Stimulated activated CD4-positive, alpha-beta T cell treated with anti-CD3 and anti-CD28 coated beads, Interleukin-12 subunit alpha, Interleukin-12 subunit beta, amount 100 ng/mL, for 4 hours (primary cell): Measurements from ENCODE around the gene PPP1CA.
A peak's percentile ranks its signal among the peaks of the same experiment; 100 is the strongest.

Experiments
- DNase-seq: peaks from one replicate; pipeline ENCODE4 v3.0.0-alpha.2; 2020

PPP1CA gene

DNA sequence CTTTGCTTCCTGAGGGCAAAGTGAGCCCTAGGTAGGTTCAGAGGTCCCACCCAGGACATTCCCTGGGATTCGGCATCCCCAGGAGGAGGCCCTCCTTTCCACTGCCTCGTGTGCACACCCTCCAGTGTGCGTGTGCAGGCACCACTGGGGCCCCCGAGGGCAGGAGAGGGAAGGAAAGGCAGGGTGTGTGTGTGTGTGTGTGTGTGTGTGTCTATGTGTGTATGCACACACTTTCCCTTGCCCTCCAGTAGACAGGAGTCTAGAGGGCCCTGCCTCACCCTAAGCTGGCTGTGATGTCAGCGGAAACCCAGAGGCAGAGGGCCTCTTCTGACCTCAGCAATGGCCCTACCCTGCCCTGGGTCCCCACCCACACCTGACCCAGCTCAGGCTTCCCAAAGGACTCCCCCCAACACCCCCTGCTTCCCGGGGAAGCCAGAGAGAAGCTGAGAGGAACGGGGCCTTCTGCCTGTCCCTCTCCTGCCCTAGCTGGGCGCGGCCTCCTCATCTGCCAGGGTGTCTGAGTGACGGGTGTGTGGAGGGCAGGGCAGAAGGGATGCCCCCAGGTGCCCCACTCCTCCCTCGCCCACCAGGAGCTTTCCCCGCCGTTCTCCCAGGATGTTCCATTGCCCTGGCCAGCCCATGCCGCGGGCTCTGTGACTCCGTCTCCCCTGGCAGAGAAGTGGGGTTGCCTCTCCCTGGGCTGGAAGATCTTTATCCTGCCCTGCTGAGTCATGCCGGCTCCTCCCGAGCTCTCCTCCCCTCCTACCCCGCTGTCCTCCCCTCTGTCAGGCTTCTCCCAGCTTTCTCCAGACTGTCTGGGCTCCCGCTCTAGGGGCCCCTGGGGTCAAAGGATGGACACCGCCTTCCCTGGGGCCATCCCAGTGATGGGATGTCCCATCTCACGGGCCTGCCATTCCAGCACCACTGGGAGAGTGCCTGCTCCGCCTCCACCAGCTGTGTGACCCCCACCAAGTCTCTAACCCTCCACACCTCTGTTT lies 22.3 kb downstream of the PPP1CA start:
- DNase-seq: no peak

DNA sequence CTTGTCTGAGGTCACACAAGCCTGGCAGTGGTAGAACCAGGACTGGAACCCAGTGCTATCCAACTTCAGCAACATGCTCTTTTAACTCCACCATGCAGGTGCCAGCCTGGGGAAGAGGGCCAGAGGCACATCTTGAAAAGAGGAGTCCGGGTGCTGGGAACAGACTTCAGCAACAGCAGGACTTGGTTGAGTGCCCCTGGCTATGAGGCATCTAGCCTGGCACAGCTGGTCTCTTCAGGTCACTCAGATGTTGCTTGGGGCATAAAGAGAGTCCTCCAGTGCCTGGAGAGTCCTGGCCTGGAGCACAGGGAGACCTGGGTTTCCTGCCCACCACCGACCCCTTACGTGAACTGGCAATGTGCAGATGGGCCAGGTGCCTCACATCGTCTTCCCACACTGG lies 23.1 kb downstream of the PPP1CA start:
- DNase-seq: no peak

- DNase-seq: no peak
Observed at GRCh38 chr11:67376873-67377808, 24.5 kb downstream of the PPP1CA start.

DNA sequence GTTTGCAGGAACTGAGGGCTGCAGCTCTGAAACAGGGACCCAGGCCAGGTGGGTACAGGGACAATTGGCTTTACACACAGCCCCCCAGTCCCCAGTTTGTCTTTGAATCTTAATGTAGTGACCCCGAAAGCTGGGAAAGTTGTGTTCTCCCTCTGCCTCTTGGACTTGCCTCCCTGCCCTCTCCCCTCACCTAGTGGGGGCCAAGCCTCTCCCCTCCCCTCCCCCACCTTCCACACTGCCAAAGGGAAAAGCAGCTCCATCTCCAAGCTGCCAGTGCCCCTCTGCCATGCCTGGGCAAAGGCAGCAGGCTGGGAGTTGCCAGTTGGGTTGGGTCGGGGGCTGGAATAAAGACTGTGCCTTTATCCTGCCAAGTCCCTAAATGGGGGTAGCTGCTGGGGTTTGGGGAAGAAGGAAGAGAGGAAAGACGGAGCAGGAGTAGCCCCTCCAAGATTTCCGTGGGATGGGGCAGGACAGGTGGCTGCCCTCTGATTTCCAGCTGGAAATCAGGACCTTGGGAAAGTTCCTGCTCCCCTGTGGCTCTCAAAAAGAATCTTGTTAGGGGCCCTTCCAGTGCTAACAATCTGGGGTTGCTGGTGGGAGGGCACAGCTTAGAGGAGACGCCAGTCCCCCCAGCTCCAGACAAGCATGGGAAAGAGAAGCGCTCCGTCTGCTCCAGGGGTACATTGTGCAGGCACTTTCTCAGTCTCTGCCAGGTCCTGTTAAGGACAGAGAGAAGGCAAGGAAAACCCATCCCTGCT lies 25.4 kb downstream of the PPP1CA start:
- DNase-seq: no peak

DNA sequence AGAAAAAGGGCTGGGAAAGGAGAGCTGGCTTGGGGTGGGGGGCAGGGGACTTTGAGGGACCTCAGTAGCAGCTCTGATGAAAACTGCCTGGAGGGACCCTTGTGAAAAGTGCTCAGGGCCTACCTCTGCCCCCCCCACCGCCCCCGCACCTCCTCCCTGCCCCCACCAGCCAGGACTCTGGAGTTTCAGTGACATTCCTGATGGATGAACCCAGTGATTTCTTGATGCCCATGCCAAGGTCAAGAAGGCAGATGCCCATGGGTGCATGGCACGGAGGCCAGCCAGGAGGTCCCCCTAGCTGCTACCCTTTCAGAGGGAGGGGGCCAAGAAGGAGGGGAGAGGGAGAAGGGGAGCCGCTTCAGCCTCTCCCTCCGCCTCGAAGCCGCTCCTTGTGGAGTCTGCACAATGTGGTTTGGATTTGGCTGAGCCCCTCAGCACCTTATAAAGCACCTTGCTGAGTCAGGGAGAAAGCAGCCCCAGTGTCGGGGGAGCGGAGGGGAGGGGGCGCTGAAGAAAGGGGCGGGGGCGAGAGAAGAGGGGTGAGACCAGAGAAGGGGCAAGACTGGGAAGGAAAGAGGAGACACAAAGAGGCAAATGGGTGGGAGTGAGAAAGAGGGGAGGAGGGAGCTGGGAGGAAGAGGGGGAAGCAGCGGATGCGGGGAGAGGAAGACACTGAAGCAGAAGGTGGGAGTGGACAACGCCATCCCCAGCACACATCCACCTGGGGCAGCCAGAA lies 26.2 kb downstream of the PPP1CA start:
- no peak for DNase-seq

GRCh38 chr11:67374571-67375281 lies 26.9 kb downstream of the PPP1CA start:
- DNase-seq: no peak

- peak; percentile 48 for DNase-seq
Observed at GRCh38 chr11:67373648-67374570, 27.7 kb downstream of the PPP1CA start.

DNA sequence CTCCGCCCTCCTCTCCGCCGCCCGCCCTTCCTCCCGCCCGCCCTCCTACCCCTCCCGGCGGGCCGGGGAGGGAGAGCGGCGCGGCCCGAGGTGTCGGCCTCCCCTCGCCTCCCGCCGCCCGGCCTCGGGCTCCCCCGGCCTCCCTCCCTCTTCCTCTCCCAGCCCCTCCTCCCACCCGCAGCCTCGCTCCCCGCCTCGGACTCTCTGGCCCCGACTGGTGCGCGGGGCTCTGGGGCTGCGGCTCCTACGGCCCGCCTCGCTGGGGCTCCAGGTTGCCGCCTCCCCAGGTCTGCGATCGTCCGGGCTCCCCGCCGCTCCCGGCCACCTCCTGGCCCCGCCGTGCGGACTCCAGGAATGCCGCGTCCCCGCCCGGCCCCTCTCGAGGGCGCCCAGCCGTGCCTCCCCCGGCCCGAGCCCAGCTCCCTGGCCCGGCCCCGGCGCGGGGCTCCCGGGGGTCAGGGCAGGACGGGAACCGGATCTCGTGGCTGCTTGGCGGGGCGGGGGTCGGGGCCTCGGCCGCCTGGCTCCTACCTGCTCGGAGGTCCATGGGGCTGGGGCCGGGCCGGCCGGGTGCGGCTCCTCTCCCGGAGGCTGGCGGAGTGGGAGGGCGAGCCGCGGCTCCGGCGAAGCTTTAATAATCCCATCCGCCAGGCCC lies 28.5 kb downstream of the PPP1CA start, which contains the start of gene CLCF1:
Gene CLCF1 (minus strand): TSS at position 606 of the 655 bp plus-strand sequence. CDS start 59 bp downstream, at position 547.
- no peak for DNase-seq

DNA sequence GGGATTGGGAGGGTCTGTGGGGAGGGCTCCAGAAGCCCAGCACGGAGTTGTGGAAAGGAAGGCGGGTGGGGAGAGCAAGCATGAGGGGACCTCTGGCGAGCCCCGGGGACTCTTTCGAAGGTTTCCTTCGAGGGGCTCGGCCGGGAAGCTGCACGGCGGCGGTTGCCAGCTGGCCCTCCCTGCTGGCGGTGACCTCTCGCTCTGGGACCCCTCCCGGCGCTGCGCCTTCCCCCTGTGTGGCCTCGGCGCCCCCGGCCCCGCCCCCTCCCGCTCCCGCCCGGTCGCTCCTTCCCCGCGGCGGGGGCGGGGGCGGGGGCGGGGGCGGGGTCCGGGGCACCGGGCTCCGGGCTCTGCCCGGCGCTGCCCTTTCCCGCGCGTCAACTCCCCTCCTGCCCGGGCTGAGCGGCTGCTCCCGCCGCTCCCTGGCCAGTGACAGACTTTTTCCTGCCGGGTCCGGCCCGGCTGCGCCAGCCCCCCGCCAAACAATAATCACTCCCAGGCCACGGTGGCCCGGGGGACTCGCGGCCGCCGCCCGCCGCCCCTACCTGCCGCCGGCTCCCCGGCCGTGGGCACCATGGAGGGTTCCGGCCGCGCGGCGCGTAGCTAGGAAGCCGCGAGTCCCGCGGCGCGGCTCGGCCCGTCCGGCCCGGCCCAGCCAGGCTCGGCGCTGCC lies 29.2 kb downstream of the PPP1CA start:
- DNase-seq: no peak

- DNase-seq: no peak
Observed at GRCh38 chr11:67371911-67372320, 29.7 kb downstream of the PPP1CA start.

DNA sequence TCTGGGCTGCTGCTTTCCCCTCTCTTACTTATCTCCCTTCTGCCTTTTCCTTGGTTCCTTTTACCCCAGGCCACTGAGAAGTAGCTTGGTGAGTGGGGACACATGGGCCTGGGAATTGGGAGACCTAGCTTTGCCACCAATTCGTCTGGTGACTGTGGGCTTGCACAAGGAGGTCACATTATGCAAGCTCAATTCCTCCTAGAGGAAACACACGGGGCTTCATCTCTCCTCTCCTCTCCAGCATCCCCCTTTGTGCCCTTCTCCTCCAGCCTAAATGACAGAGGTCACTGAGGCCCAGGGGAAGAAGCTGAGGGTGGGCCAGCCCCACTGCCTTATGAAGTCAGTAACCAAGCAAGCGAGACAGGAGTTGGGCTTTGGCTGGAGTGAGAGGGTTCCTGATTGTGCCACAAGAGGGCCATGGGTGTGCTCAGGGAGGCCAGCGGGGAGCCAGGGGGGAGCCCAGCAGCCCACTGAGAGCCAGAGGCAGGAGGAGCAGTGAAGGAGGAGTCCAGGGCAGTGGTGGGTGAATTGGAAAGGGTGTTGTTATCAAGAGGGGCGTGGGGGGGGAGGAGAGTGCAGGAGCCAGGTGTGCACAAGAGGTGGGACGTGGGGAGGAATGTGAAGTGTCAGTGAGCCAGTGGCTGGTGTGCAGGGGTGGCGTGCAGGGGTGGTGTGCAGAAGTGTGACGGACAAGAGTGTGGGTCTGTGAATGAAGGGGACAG lies 30.3 kb downstream of the PPP1CA start:
- DNase-seq: no peak

DNA sequence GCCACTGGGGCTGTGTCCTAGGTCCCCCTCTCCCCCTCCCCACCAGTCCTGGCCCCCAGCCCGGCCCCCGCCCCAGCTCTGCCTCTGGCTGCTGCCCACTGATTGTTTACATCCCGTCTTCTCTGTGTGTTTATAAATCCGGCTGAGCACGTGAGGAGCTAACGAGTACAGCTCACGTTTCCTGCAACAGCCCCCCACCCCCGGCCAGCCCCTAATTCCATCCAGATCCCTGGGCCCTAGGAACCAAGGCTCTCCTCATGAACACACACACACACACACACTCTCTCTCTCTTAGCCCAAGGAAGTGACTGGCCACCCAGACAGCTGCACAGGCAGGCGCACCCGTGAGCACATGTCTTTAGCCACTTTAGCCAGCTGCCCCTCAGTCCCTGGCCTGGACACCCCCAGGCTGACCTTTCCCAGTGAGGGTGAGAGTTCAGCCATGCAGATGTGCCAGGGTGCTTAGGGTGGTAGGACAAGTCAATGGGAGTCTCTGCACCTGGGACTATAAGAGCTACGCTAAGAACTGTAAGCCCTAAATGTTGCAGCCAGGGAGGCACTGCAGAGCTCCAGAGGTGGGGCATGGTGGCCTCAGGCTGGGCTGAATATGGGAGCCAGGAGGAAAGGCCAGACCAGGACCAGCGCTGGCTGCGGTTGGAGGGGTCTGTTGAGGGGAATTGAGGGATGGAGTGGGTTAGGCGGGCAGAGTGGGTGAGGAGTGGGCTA lies 31.1 kb downstream of the PPP1CA start:
- no peak for DNase-seq

- DNase-seq: no peak
Observed at GRCh38 chr11:67369801-67370284, 31.8 kb downstream of the PPP1CA start.

GRCh38 chr11:67369275-67369674 lies 32.4 kb downstream of the PPP1CA start:
- DNase-seq: no peak

DNA sequence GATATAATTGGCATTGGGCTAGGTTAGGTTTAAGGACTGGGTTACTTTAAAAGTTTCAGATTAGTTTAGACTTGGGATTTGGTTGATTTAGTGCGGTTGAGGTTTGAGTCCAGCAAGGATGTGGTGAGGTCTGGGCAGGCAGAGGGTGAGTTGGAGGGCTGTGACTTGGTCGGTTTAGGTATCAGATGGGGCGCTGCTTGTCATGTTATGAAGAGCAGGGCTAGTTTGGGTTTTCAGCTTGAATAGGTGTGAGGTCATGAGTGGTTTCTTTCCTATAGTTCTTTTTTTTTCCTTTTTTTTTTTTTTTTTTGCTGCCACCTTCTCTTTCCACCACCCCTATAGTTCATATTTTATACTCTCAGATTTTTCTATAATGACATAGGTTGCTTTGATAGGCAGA lies 33.0 kb downstream of the PPP1CA start:
- DNase-seq: no peak

- DNase-seq: no peak
Observed at GRCh38 chr11:67367761-67368227, 33.9 kb downstream of the PPP1CA start.
